T-helper 2 cell treated with Interferon-gamma antibody and Interleukin-4, amounts not matched to agents 5 μg/mL and 100 μg/mL, for 36 hours (primary cell): ENCODE measurements around the gene ZNF148.

Experiments used
- DNase-seq: peaks from one replicate; pipeline ENCODE4 v3.0.0; 2021; ENCODE audit warnings: low spot score
- H3K27ac Mint-ChIP-seq: one replicate; pipeline ENCODE4 v1.8.0; 2021; ENCODE audit warnings: mild to moderate bottlenecking, mixed read lengths
- H3K27me3 Mint-ChIP-seq: one replicate; pipeline ENCODE4 v1.8.0; 2021; ENCODE audit warnings: low read depth, mixed read lengths
- H3K36me3 Mint-ChIP-seq: one replicate; pipeline ENCODE4 v1.8.0; 2021; ENCODE audit warnings: low read depth, mixed read lengths
- H3K4me1 Mint-ChIP-seq: one replicate; pipeline ENCODE4 v1.8.0; 2021; ENCODE audit warnings: low read depth, mixed read lengths
- H3K4me3 Mint-ChIP-seq: one replicate; pipeline ENCODE4 v1.8.0; 2022; ENCODE audit warnings: mild to moderate bottlenecking, moderate library complexity, mixed read lengths
- H3K9me3 Mint-ChIP-seq: one replicate; pipeline ENCODE4 v1.8.0; 2021; ENCODE audit warnings: mixed read lengths

The ZNF148 gene

GRCh38 chr3:125232401-125232800 is 142.7 kb downstream of the ZNF148 start:
- peaks cover 53% of the 10 kb centered on the region for H3K36me3 Mint-ChIP-seq
- H3K4me1 Mint-ChIP-seq: peaks cover 9% of the 10 kb centered on the region
- no peak overlapping the region for H3K27ac Mint-ChIP-seq
- H3K4me3 Mint-ChIP-seq: no peak overlapping the region
- DNase-seq: no peak
- H3K9me3 Mint-ChIP-seq: no peaks in the 10 kb centered on the region
- no peaks in the 10 kb centered on the region for H3K27me3 Mint-ChIP-seq

- peaks cover 51% of the 10 kb centered on the region for H3K36me3 Mint-ChIP-seq
- no peak overlapping the region for H3K27ac Mint-ChIP-seq
- H3K27me3 Mint-ChIP-seq: no peaks in the 10 kb centered on the region
- H3K9me3 Mint-ChIP-seq: no peaks in the 10 kb centered on the region
- DNase-seq: no peak
- H3K4me3 Mint-ChIP-seq: no peak overlapping the region
- peaks cover 9% of the 10 kb centered on the region for H3K4me1 Mint-ChIP-seq
These were observed 143.2 kb downstream of the ZNF148 start for GRCh38 chr3:125231895-125232294.

- Mint-ChIP-seq H3K4me1 (peaks cover 9% of the 10 kb centered on the region), H3K27me3 (no peaks in the 10 kb centered on the region), H3K36me3 (peaks cover 37% of the 10 kb centered on the region), H3K9me3 (no peaks in the 10 kb centered on the region), H3K4me3 (no peak overlapping the region), H3K27ac (no peak overlapping the region)
- no peak for DNase-seq
These were observed 145.4 kb downstream of the ZNF148 start for GRCh38 chr3:125229707-125230106.

GRCh38 chr3:125229168-125229567 is 146.0 kb downstream of the ZNF148 start:
- H3K27ac Mint-ChIP-seq: no peak overlapping the region
- H3K27me3 Mint-ChIP-seq: no peaks in the 10 kb centered on the region
- no peak overlapping the region for H3K4me3 Mint-ChIP-seq
- H3K9me3 Mint-ChIP-seq: no peaks in the 10 kb centered on the region
- no peak for DNase-seq
- H3K36me3 Mint-ChIP-seq: peaks cover 37% of the 10 kb centered on the region
- peaks cover 9% of the 10 kb centered on the region for H3K4me1 Mint-ChIP-seq

GRCh38 chr3:125221831-125222230 is 153.3 kb downstream of the ZNF148 start:
- Mint-ChIP-seq H3K27me3 (no peaks in the 10 kb centered on the region), H3K4me3 (no peak overlapping the region), H3K36me3 (no peaks in the 10 kb centered on the region), H3K27ac (no peak overlapping the region), H3K9me3 (no peaks in the 10 kb centered on the region), H3K4me1 (peaks cover 5% of the 10 kb centered on the region)
- DNase-seq: no peak

GRCh38 chr3:125220727-125221429 is 154.2 kb downstream of the ZNF148 start:
- Mint-ChIP-seq H3K9me3 (no peaks in the 10 kb centered on the region), H3K4me1 (peaks cover 5% of the 10 kb centered on the region), H3K4me3 (no peak overlapping the region), H3K27ac (no peak overlapping the region), H3K36me3 (no peaks in the 10 kb centered on the region), H3K27me3 (no peaks in the 10 kb centered on the region)
- DNase-seq: no peak

- no peak overlapping the region for H3K4me3 Mint-ChIP-seq
- H3K9me3 Mint-ChIP-seq: no peaks in the 10 kb centered on the region
- H3K27me3 Mint-ChIP-seq: no peaks in the 10 kb centered on the region
These were observed 154.9 kb downstream of the ZNF148 start for GRCh38 chr3:125220183-125220582.

GRCh38 chr3:125219261-125219701 is 155.8 kb downstream of the ZNF148 start:
- H3K9me3 Mint-ChIP-seq: no peaks in the 10 kb centered on the region
- no peak overlapping the region for H3K27ac Mint-ChIP-seq
- peaks cover 7% of the 10 kb centered on the region for H3K27me3 Mint-ChIP-seq
- no peak for DNase-seq
- H3K4me3 Mint-ChIP-seq: no peak overlapping the region
- H3K4me1 Mint-ChIP-seq: peaks cover 13% of the 10 kb centered on the region
- H3K36me3 Mint-ChIP-seq: no peaks in the 10 kb centered on the region

More at GRCh38 chr3:125220183-125220582, 154.9 kb downstream of the ZNF148 start:
- H3K27ac Mint-ChIP-seq: no peak overlapping the region
- DNase-seq: no peak
- H3K36me3 Mint-ChIP-seq: no peaks in the 10 kb centered on the region
- peaks cover 5% of the 10 kb centered on the region for H3K4me1 Mint-ChIP-seq

- peak overlapping the region; percentile 2 for H3K27ac Mint-ChIP-seq
- H3K4me3 Mint-ChIP-seq: no peak overlapping the region
- H3K9me3 Mint-ChIP-seq: no peaks in the 10 kb centered on the region
- peaks cover 9% of the 10 kb centered on the region for H3K4me1 Mint-ChIP-seq
- DNase-seq: no peak
- H3K36me3 Mint-ChIP-seq: no peaks in the 10 kb centered on the region
- H3K27me3 Mint-ChIP-seq: peaks cover 43% of the 10 kb centered on the region
These were observed 160.4 kb downstream of the ZNF148 start for GRCh38 chr3:125214738-125215137.

- Mint-ChIP-seq H3K4me3 (no peak overlapping the region), H3K27me3 (peaks cover 49% of the 10 kb centered on the region), H3K9me3 (no peaks in the 10 kb centered on the region), H3K36me3 (no peaks in the 10 kb centered on the region), H3K4me1 (peaks cover 9% of the 10 kb centered on the region), H3K27ac (no peak overlapping the region)
- no peak for DNase-seq
These were observed 161.1 kb downstream of the ZNF148 start for GRCh38 chr3:125213946-125214542.

GRCh38 chr3:125213364-125213755 is 161.8 kb downstream of the ZNF148 start:
- peaks cover 9% of the 10 kb centered on the region for H3K4me1 Mint-ChIP-seq
- H3K27me3 Mint-ChIP-seq: peaks cover 53% of the 10 kb centered on the region
- no peak overlapping the region for H3K4me3 Mint-ChIP-seq
- DNase-seq: no peak
- no peak overlapping the region for H3K27ac Mint-ChIP-seq
- H3K36me3 Mint-ChIP-seq: no peaks in the 10 kb centered on the region
- no peaks in the 10 kb centered on the region for H3K9me3 Mint-ChIP-seq

GRCh38 chr3:125212509-125213363 is 162.4 kb downstream of the ZNF148 start, which contains the start of gene SLC12A8:
Gene SLC12A8 (minus strand): TSS chr3:125212748. CDS start chr3:125211349, 1,399 bp downstream.
- no peak for DNase-seq
- Mint-ChIP-seq H3K4me3 (no peak within 1 kb of the TSS), H3K27ac (no peak within 1 kb of the TSS), H3K27me3 (peaks cover 56% of the 10 kb centered on the region), H3K36me3 (no peaks in the 10 kb centered on the region), H3K9me3 (no peaks in the 10 kb centered on the region), H3K4me1 (peaks cover 9% of the 10 kb centered on the region)

GRCh38 chr3:125212091-125212508 is 163.0 kb downstream of the ZNF148 start:
- Mint-ChIP-seq H3K27ac (no peak overlapping the region), H3K4me1 (peaks cover 9% of the 10 kb centered on the region), H3K4me3 (no peak overlapping the region), H3K27me3 (peaks cover 58% of the 10 kb centered on the region), H3K36me3 (no peaks in the 10 kb centered on the region), H3K9me3 (no peaks in the 10 kb centered on the region)
- DNase-seq: no peak

GRCh38 chr3:125211523-125212090 is 163.5 kb downstream of the ZNF148 start:
- peaks cover 63% of the 10 kb centered on the region for H3K27me3 Mint-ChIP-seq
- no peak overlapping the region for H3K4me3 Mint-ChIP-seq
- no peak overlapping the region for H3K27ac Mint-ChIP-seq
- H3K9me3 Mint-ChIP-seq: no peaks in the 10 kb centered on the region
- H3K36me3 Mint-ChIP-seq: no peaks in the 10 kb centered on the region
- no peak for DNase-seq
- H3K4me1 Mint-ChIP-seq: peaks cover 9% of the 10 kb centered on the region
